ENCODE results near the gene TMEM18. TPM values are rescaled to one million over a fixed set of nuclear protein-coding genes. Genes with fewer than 3 reads are reported as not detected.

TMEM18 gene
- total RNA-seq, 1 experiment from 2014 or later: 52.4 TPM

GRCh38 chr2:676647-677055 lies 555 bp downstream of the TMEM18 start:
- in situ Hi-C loops (cut with HindIII; ENCODE audit: low pct_unique_long_range_greater_than_20kb, low sequenced_read_pairs): no loop called here
- DNase-seq (ENCODE audit: low read depth, low spot score): peak; percentile 99

- in situ Hi-C loops (cut with HindIII; ENCODE audit: low pct_unique_long_range_greater_than_20kb, low sequenced_read_pairs): no loop called here
- DNase-seq (ENCODE audit: low read depth, low spot score): peak; percentile 69
Observed at GRCh38 chr2:675982-676646, 1.1 kb downstream of the TMEM18 start.

GRCh38 chr2:675460-675859 lies 1.7 kb downstream of the TMEM18 start:
- no peak for DNase-seq (ENCODE audit: low read depth, low spot score)
- in situ Hi-C loops (cut with HindIII; ENCODE audit: low pct_unique_long_range_greater_than_20kb, low sequenced_read_pairs): no loop called here

- no peak for DNase-seq (ENCODE audit: low read depth, low spot score)
- in situ Hi-C loops (cut with HindIII; ENCODE audit: low pct_unique_long_range_greater_than_20kb, low sequenced_read_pairs): no loop called here
Observed at GRCh38 chr2:675051-675450, 2.2 kb downstream of the TMEM18 start.

- DNase-seq (ENCODE audit: low read depth, low spot score): no peak
- in situ Hi-C loops (cut with HindIII; ENCODE audit: low pct_unique_long_range_greater_than_20kb, low sequenced_read_pairs): no loop called here
Observed at GRCh38 chr2:674321-674985, 2.8 kb downstream of the TMEM18 start.

GRCh38 chr2:673615-674320 lies 3.4 kb downstream of the TMEM18 start:
- in situ Hi-C loops (cut with HindIII; ENCODE audit: low pct_unique_long_range_greater_than_20kb, low sequenced_read_pairs): no loop called here
- DNase-seq (ENCODE audit: low read depth, low spot score): no peak

GRCh38 chr2:673016-673415 lies 4.2 kb downstream of the TMEM18 start:
- no peak for DNase-seq (ENCODE audit: low read depth, low spot score)
- in situ Hi-C loops (cut with HindIII; ENCODE audit: low pct_unique_long_range_greater_than_20kb, low sequenced_read_pairs): no loop called here

- no peak for DNase-seq (ENCODE audit: low read depth, low spot score)
- in situ Hi-C loops (cut with HindIII; ENCODE audit: low pct_unique_long_range_greater_than_20kb, low sequenced_read_pairs): no loop called here
Observed at GRCh38 chr2:672606-672905, 4.7 kb downstream of the TMEM18 start.

GRCh38 chr2:671787-672605 lies 5.2 kb downstream of the TMEM18 start:
- peak; percentile 41 for DNase-seq (ENCODE audit: low read depth, low spot score)
- in situ Hi-C loops (cut with HindIII; ENCODE audit: low pct_unique_long_range_greater_than_20kb, low sequenced_read_pairs): no loop called here

GRCh38 chr2:671072-671471 lies 6.1 kb downstream of the TMEM18 start:
- DNase-seq (ENCODE audit: low read depth, low spot score): no peak
- in situ Hi-C loops (cut with HindIII; ENCODE audit: low pct_unique_long_range_greater_than_20kb, low sequenced_read_pairs): no loop called here

- in situ Hi-C loops (cut with HindIII; ENCODE audit: low pct_unique_long_range_greater_than_20kb, low sequenced_read_pairs): no loop called here
- no peak for DNase-seq (ENCODE audit: low read depth, low spot score)
Observed at GRCh38 chr2:670637-671036, 6.6 kb downstream of the TMEM18 start.

GRCh38 chr2:669323-669722 lies 7.9 kb downstream of the TMEM18 start:
- in situ Hi-C loops (cut with HindIII; ENCODE audit: low pct_unique_long_range_greater_than_20kb, low sequenced_read_pairs): no loop called here
- no peak for DNase-seq (ENCODE audit: low read depth, low spot score)

- in situ Hi-C loops (cut with HindIII; ENCODE audit: low pct_unique_long_range_greater_than_20kb, low sequenced_read_pairs): no loop called here
- no peak for DNase-seq (ENCODE audit: low read depth, low spot score)
Observed at GRCh38 chr2:668000-668398, 9.2 kb downstream of the TMEM18 start.

GRCh38 chr2:667332-667999 lies 9.7 kb downstream of the TMEM18 start:
- peak; percentile 57 for DNase-seq (ENCODE audit: low read depth, low spot score)
- in situ Hi-C loops (cut with HindIII; ENCODE audit: low pct_unique_long_range_greater_than_20kb, low sequenced_read_pairs): no loop called here

GRCh38 chr2:666441-666840 lies 10.8 kb downstream of the TMEM18 start:
- in situ Hi-C loops (cut with HindIII; ENCODE audit: low pct_unique_long_range_greater_than_20kb, low sequenced_read_pairs): no loop called here
- DNase-seq (ENCODE audit: low read depth, low spot score): no peak

- no peak for DNase-seq (ENCODE audit: low read depth, low spot score)
- in situ Hi-C loops (cut with HindIII; ENCODE audit: low pct_unique_long_range_greater_than_20kb, low sequenced_read_pairs): no loop called here
Observed at GRCh38 chr2:665340-666073, 11.7 kb downstream of the TMEM18 start.

- DNase-seq (ENCODE audit: low read depth, low spot score): no peak
- in situ Hi-C loops (cut with HindIII; ENCODE audit: low pct_unique_long_range_greater_than_20kb, low sequenced_read_pairs): no loop called here
Observed at GRCh38 chr2:664063-664462, 13.1 kb downstream of the TMEM18 start.

Measured in SK-MEL-5 (cell line).